ENCODE results near the gene CHRNA4. TPM values are rescaled to one million over a fixed set of nuclear protein-coding genes. Genes with fewer than 3 reads are reported as not detected.

The CHRNA4 gene
- polyA plus RNA-seq, 1 donor from 2014 or later, result not detected

GRCh38 chr20:63401384-63402110, 40.4 kb upstream of the CHRNA4 start:
- H3K4me3 Mint-ChIP-seq, result no peak overlapping the region
- no peaks in the 10 kb centered on the region for H3K36me3 Mint-ChIP-seq
- peaks cover 0 to 2% (median 0%) of the 10 kb centered on the region in 3 donors for H3K4me1 Mint-ChIP-seq
- no peak overlapping the region for H3K27ac Mint-ChIP-seq
- no peaks in the 10 kb centered on the region for H3K9me3 Mint-ChIP-seq
- H3K27me3 Mint-ChIP-seq, result peaks cover 4% of the 10 kb centered on the region

GRCh38 chr20:63400486-63401210, 39.5 kb upstream of the CHRNA4 start:
- H3K27ac Mint-ChIP-seq, result no peak overlapping the region
- H3K4me3 Mint-ChIP-seq, result peak overlapping the region in 1 of 4 donors; percentile 51
- peaks cover 0 to 2% (median 1%) of the 10 kb centered on the region in 3 donors for H3K4me1 Mint-ChIP-seq
- H3K9me3 Mint-ChIP-seq, result no peaks in the 10 kb centered on the region
- peaks cover 4% of the 10 kb centered on the region for H3K27me3 Mint-ChIP-seq
- H3K36me3 Mint-ChIP-seq, result no peaks in the 10 kb centered on the region

- Mint-ChIP-seq H3K27me3 (peaks cover 4% of the 10 kb centered on the region), H3K9me3 (no peaks in the 10 kb centered on the region), H3K4me3 (no peak overlapping the region), H3K36me3 (no peaks in the 10 kb centered on the region), H3K27ac (no peak overlapping the region), H3K4me1 (peaks cover 0 to 2% (median 1%) of the 10 kb centered on the region in 3 donors)
Observed at GRCh38 chr20:63399596-63400375, 38.6 kb upstream of the CHRNA4 start.

GRCh38 chr20:63398744-63399514, 37.8 kb upstream of the CHRNA4 start:
- Mint-ChIP-seq H3K9me3 (no peaks in the 10 kb centered on the region), H3K27ac (no peak overlapping the region), H3K4me3 (no peak overlapping the region), H3K27me3 (peaks cover 8% of the 10 kb centered on the region), H3K36me3 (no peaks in the 10 kb centered on the region), H3K4me1 (peaks cover 0 to 2% (median 1%) of the 10 kb centered on the region in 3 donors)

GRCh38 chr20:63397946-63398450, 36.8 kb upstream of the CHRNA4 start:
- peaks cover 0 to 1% (median 0%) of the 10 kb centered on the region in 3 donors for H3K4me1 Mint-ChIP-seq
- H3K27me3 Mint-ChIP-seq, result peaks cover 8% of the 10 kb centered on the region
- no peaks in the 10 kb centered on the region for H3K36me3 Mint-ChIP-seq
- H3K4me3 Mint-ChIP-seq, result peak overlapping the region in 1 of 4 donors; percentile 54
- H3K27ac Mint-ChIP-seq, result peak overlapping the region in 1 of 3 donors; percentile 39
- H3K9me3 Mint-ChIP-seq, result no peaks in the 10 kb centered on the region

GRCh38 chr20:63397155-63397843, 36.1 kb upstream of the CHRNA4 start:
- Mint-ChIP-seq H3K27me3 (peaks cover 8% of the 10 kb centered on the region), H3K9me3 (no peaks in the 10 kb centered on the region), H3K4me1 (peaks cover 0 to 1% (median 0%) of the 10 kb centered on the region in 3 donors), H3K4me3 (peak overlapping the region in 1 of 4 donors; percentile 47), H3K36me3 (no peaks in the 10 kb centered on the region), H3K27ac (no peak overlapping the region)

- H3K4me3 Mint-ChIP-seq, result no peak overlapping the region
- no peak overlapping the region for H3K27ac Mint-ChIP-seq
- peaks cover 8% of the 10 kb centered on the region for H3K27me3 Mint-ChIP-seq
- H3K36me3 Mint-ChIP-seq, result no peaks in the 10 kb centered on the region
- H3K9me3 Mint-ChIP-seq, result no peaks in the 10 kb centered on the region
- peaks cover 0 to 1% (median 0%) of the 10 kb centered on the region in 3 donors for H3K4me1 Mint-ChIP-seq
Observed at GRCh38 chr20:63396300-63396699, 35.2 kb upstream of the CHRNA4 start.

- H3K36me3 Mint-ChIP-seq, result no peaks in the 10 kb centered on the region
- H3K9me3 Mint-ChIP-seq, result no peaks in the 10 kb centered on the region
- H3K27me3 Mint-ChIP-seq, result peaks cover 8% of the 10 kb centered on the region
- peaks cover 0 to 1% (median 0%) of the 10 kb centered on the region in 3 donors for H3K4me1 Mint-ChIP-seq
- no peak overlapping the region for H3K4me3 Mint-ChIP-seq
- no peak overlapping the region for H3K27ac Mint-ChIP-seq
Observed at GRCh38 chr20:63395723-63396122, 34.6 kb upstream of the CHRNA4 start.

GRCh38 chr20:63394920-63395455, 33.8 kb upstream of the CHRNA4 start:
- Mint-ChIP-seq H3K27ac (no peak overlapping the region), H3K4me3 (no peak overlapping the region), H3K27me3 (peaks cover 8% of the 10 kb centered on the region), H3K9me3 (no peaks in the 10 kb centered on the region), H3K36me3 (no peaks in the 10 kb centered on the region), H3K4me1 (peaks cover 0 to 1% (median 0%) of the 10 kb centered on the region in 3 donors)

GRCh38 chr20:63394069-63394919, 33.1 kb upstream of the CHRNA4 start:
- Mint-ChIP-seq H3K27me3 (peaks cover 8% of the 10 kb centered on the region), H3K4me3 (no peak overlapping the region), H3K9me3 (peaks cover 0 to 2% (median 0%) of the 10 kb centered on the region in 3 donors), H3K4me1 (peaks cover 0 to 1% (median 0%) of the 10 kb centered on the region in 3 donors), H3K27ac (no peak overlapping the region), H3K36me3 (no peaks in the 10 kb centered on the region)

- H3K36me3 Mint-ChIP-seq, result no peaks in the 10 kb centered on the region
- H3K9me3 Mint-ChIP-seq, result peaks cover 0 to 3% (median 0%) of the 10 kb centered on the region in 3 donors
- no peak overlapping the region for H3K4me3 Mint-ChIP-seq
- peaks cover 0 to 1% (median 0%) of the 10 kb centered on the region in 3 donors for H3K4me1 Mint-ChIP-seq
- H3K27ac Mint-ChIP-seq, result no peak overlapping the region
- peaks cover 8% of the 10 kb centered on the region for H3K27me3 Mint-ChIP-seq
Observed at GRCh38 chr20:63393566-63393965, 32.4 kb upstream of the CHRNA4 start.

GRCh38 chr20:63392465-63393365, 31.6 kb upstream of the CHRNA4 start:
- H3K27ac Mint-ChIP-seq, result no peak overlapping the region
- H3K4me3 Mint-ChIP-seq, result no peak overlapping the region
- peaks cover 2 to 8% (median 3%) of the 10 kb centered on the region in 3 donors for H3K9me3 Mint-ChIP-seq
- H3K27me3 Mint-ChIP-seq, result peaks cover 8% of the 10 kb centered on the region
- peaks cover 0 to 1% (median 0%) of the 10 kb centered on the region in 3 donors for H3K4me1 Mint-ChIP-seq
- no peaks in the 10 kb centered on the region for H3K36me3 Mint-ChIP-seq
